A549 treated with CpdA at 1 μM for 4 hours (cell line): Measurements from ENCODE around the gene DUSP10. TPM values are rescaled to one million over a fixed set of nuclear protein-coding genes. Genes with fewer than 3 reads are reported as not detected.

Experiments
- total RNA-seq: library from RNA; stranded (reverse); fragments of 200-300 nt; extraction: Qiagen RNA extraction; gene quantifications from 5 replicates; pipeline ENCODE4 v1.2.3, GENCODE V29; 2022; ENCODE audit warnings: low read depth

DUSP10 gene
- 3.1 to 4.8 TPM (median 3.7 TPM) in 5 replicates for total RNA-seq

DNA sequence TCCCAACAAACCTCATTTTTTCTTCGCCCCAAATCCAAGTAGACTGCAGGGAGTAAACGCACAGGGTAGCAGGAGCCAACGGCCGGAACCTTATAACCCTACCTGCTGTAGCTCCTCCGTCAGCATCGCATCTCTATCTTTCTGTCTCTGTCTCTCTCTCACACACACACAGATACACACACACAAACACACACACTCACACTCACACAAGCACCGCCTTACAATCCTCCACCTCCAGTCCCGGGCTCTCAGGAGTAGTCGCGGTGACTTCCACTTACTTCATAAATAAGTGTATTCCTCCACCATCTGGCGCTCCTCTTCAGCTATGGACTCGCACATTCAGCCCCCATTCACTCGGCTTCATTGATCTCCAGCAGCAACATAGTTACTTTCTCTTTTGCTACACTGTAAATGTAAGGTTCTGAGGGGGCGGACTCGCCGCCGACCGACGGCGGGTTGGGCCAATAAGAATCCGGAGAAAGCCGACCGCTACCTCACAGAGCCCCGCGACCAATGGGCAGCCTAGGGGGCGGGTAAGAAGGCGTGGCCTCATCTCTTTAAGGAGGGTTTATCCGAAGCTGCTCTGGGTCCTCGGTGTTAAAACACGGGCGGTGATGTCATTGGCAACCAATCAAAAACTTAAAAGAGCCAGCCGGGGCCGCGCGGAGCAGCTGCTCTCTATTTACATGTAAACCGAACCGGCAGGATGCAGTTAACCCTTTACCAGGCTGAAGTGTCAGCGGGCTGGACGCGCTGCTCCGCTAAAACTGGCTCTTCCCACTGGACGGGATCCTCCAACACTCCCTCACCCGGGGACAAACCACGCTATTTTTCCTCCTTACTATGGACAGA, at the start of gene DUSP10:
DUSP10 (minus strand) TSS at position 387 of the 852 bp plus-strand sequence. CDS start 2,345 bp downstream, outside the sequence.

